Measurements from ENCODE around the gene FOXL1.

FOXL1 gene

GRCh38 chr16:86573646-86574508, 4.5 kb upstream of the FOXL1 start:
- TF ChIP-seq SUZ12 (IDR thresholded peaks at IDR 0.05; ENCODE audit: extremely low read depth, insufficient read depth, insufficient read length): no peak
- TF ChIP-seq ZNF274 (IDR thresholded peaks at IDR 0.05; ENCODE audit: low read depth, low read length): no peak
- TF ChIP-seq YY1 (IDR thresholded peaks at IDR 0.05; ENCODE audit: insufficient read depth, insufficient read length): no peak
- H3K9ac ChIP-seq (ENCODE audit: insufficient read length, low read depth): no peak overlapping the region
- peaks cover 11% of the 10 kb centered on the region for H3K4me1 ChIP-seq (ENCODE audit: insufficient read depth, insufficient read length)
- H3K9me3 ChIP-seq (ENCODE audit: insufficient read depth, low read length): no peaks in the 10 kb centered on the region
- no peak overlapping the region for H3K4me3 ChIP-seq (ENCODE audit: insufficient read length, low read depth)
- DNase-seq (ENCODE audit: low read depth, low spot score): no peak
- H3K27me3 ChIP-seq (ENCODE audit: insufficient read depth, insufficient read length): peaks cover 96% of the 10 kb centered on the region
- H3K36me3 ChIP-seq (ENCODE audit: insufficient read depth, insufficient read length, low read length): no peaks in the 10 kb centered on the region

- Histone ChIP-seq H3K9ac (ENCODE audit: insufficient read length, low read depth) (no peak overlapping the region), H3K27me3 (ENCODE audit: insufficient read depth, insufficient read length) (peaks cover 96% of the 10 kb centered on the region), H3K4me1 (ENCODE audit: insufficient read depth, insufficient read length) (peaks cover 11% of the 10 kb centered on the region), H3K36me3 (ENCODE audit: insufficient read depth, insufficient read length, low read length) (no peaks in the 10 kb centered on the region), H3K9me3 (ENCODE audit: insufficient read depth, low read length) (no peaks in the 10 kb centered on the region), H3K4me3 (ENCODE audit: insufficient read length, low read depth) (no peak overlapping the region)
- no peak for TF ChIP-seq ZNF274 (IDR thresholded peaks at IDR 0.05; ENCODE audit: low read depth, low read length)
- no peak for TF ChIP-seq SUZ12 (IDR thresholded peaks at IDR 0.05; ENCODE audit: extremely low read depth, insufficient read depth, insufficient read length)
- no peak for TF ChIP-seq YY1 (IDR thresholded peaks at IDR 0.05; ENCODE audit: insufficient read depth, insufficient read length)
- DNase-seq (ENCODE audit: low read depth, low spot score): no peak
Observed at GRCh38 chr16:86574646-86575045, 3.7 kb upstream of the FOXL1 start.

DNA sequence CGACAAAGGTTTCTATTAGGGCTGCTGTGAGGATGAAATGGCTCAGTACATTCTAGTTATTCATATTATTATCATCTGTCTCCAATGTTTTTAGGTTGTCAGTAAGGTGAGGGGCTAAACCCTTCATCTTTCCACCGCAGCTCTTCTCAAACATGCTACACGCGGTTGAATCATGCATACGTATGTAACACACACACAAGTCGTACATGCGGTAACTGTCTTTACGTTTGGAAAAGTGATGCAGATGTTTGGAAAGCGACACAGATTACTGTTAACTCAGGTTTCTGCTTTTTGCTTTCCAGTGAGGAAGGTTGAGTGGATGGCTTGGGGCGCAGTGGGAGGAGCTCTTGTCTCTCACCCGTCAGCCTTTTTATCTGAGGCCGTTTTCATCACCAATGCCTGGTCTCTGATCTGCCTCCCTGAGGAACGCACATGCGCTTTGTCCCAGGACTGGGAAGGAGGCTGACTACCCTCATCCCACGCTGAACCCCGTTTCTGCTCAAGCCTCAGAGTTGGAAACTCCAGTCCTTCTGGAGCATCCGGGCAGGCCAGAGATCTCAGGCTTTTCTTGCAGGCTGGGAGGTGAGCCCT, 3.2 kb upstream of the FOXL1 start:
- DNase-seq (ENCODE audit: low read depth, low spot score): no peak
- Histone ChIP-seq H3K9me3 (ENCODE audit: insufficient read depth, low read length) (no peaks in the 10 kb centered on the region), H3K4me3 (ENCODE audit: insufficient read length, low read depth) (peak overlapping the region; percentile 5), H3K27me3 (ENCODE audit: insufficient read depth, insufficient read length) (peaks cover 96% of the 10 kb centered on the region), H3K9ac (ENCODE audit: insufficient read length, low read depth) (peak overlapping the region; percentile 68), H3K36me3 (ENCODE audit: insufficient read depth, insufficient read length, low read length) (no peaks in the 10 kb centered on the region), H3K4me1 (ENCODE audit: insufficient read depth, insufficient read length) (peaks cover 14% of the 10 kb centered on the region)
- no peak for TF ChIP-seq ZNF274 (IDR thresholded peaks at IDR 0.05; ENCODE audit: low read depth, low read length)
- no peak for TF ChIP-seq SUZ12 (IDR thresholded peaks at IDR 0.05; ENCODE audit: extremely low read depth, insufficient read depth, insufficient read length)
- no peak for TF ChIP-seq YY1 (IDR thresholded peaks at IDR 0.05; ENCODE audit: insufficient read depth, insufficient read length)

DNA sequence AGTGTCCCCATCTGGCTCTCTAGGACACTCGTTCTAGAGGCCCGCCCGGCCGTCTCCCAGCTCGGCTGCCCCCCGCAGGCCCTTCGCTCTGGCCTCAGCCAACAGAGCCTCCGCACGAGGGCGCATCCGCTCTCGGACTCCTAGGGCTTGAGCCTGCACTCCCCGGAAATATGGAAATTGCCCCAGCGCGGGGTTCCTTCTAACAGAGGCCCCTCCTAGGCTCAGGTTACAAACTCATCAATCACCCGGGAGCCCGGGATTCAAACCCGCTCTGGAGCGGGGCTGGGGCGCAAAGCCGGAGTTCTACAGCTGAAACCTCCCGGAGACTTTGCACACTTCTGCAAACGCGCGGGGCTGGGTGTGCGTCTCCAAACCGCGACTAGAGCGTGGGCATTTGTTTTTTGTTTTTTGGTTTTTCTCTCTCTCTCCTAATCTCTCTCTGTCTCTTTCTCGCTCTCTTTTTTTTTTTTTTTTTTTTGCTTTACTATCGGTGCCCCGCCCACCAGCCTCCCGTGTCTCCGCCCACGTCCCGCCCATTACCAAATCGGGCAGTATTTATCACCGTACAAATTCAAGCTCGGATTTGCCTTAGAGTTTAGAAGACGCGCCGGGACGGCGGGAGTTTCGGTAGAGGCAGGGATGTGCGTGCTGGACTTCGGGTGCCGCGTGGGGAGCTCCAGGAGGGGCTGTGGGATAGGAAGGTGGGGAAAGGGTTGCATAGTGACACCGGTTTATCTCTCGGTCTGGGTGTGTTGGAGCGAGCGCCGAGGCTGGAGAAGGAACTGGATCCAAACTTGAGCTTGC, 2.4 kb upstream of the FOXL1 start:
- H3K9me3 ChIP-seq (ENCODE audit: insufficient read depth, low read length): no peaks in the 10 kb centered on the region
- TF ChIP-seq ZNF274 (IDR thresholded peaks at IDR 0.05; ENCODE audit: low read depth, low read length) (no peak), SUZ12 (IDR thresholded peaks at IDR 0.05; ENCODE audit: extremely low read depth, insufficient read depth, insufficient read length) (no peak), YY1 (IDR thresholded peaks at IDR 0.05; ENCODE audit: insufficient read depth, insufficient read length) (no peak)
- DNase-seq (ENCODE audit: low read depth, low spot score): peak; percentile 93
- peak overlapping the region; percentile 81 for H3K9ac ChIP-seq (ENCODE audit: insufficient read length, low read depth)
- peaks cover 14% of the 10 kb centered on the region for H3K4me1 ChIP-seq (ENCODE audit: insufficient read depth, insufficient read length)
- peak overlapping the region; percentile 59 for H3K4me3 ChIP-seq (ENCODE audit: insufficient read length, low read depth)
- H3K27me3 ChIP-seq (ENCODE audit: insufficient read depth, insufficient read length): peaks cover 96% of the 10 kb centered on the region
- no peaks in the 10 kb centered on the region for H3K36me3 ChIP-seq (ENCODE audit: insufficient read depth, insufficient read length, low read length)

DNA sequence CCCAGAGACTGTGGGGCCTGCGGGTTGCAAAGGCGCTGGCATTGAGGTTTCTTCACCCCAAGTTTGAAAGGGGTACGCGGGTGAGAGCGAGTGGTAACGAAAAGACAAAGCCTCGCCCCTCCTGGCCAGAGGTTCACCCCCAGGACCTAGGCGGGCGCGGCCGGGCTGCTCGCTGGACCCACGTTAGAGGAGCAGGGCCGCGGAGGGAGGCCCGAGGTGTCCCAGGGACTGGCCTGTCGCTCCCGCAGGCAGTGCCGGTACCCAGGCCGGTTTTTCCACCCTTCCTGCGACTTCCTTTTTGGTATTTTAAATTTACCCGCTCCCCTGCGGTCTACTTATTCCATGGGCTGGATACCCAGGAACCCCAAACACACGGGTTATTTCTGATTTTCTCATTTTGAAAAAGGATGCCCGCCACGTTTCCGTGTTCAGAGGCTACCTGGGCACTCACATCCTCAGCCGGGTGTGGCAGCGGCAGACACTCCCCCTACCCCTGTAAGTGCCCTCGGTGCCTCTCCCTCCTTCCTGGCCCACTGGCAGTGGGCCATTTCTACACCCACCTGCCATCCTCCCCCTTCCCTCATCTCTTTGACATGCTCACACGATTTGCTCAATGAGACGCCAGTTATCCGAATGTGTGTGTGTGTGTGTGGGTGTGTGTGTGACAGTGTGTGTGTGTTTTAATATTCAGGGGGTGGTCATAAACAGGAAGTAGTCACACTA, 1.6 kb upstream of the FOXL1 start:
- peak overlapping the region; percentile 81 for H3K9ac ChIP-seq (ENCODE audit: insufficient read length, low read depth)

GRCh38 chr16:86577314-86577971, 906 bp upstream of the FOXL1 start:
- peaks cover 96% of the 10 kb centered on the region for H3K27me3 ChIP-seq (ENCODE audit: insufficient read depth, insufficient read length)
- H3K9ac ChIP-seq (ENCODE audit: insufficient read length, low read depth): no peak overlapping the region
- no peak for TF ChIP-seq SUZ12 (IDR thresholded peaks at IDR 0.05; ENCODE audit: extremely low read depth, insufficient read depth, insufficient read length)
- TF ChIP-seq ZNF274 (IDR thresholded peaks at IDR 0.05; ENCODE audit: low read depth, low read length): no peak
- TF ChIP-seq YY1 (IDR thresholded peaks at IDR 0.05; ENCODE audit: insufficient read depth, insufficient read length): no peak

More for the DNA sequence above, 1.6 kb upstream of the FOXL1 start:
- TF ChIP-seq YY1 (IDR thresholded peaks at IDR 0.05; ENCODE audit: insufficient read depth, insufficient read length) (no peak), ZNF274 (IDR thresholded peaks at IDR 0.05; ENCODE audit: low read depth, low read length) (no peak), SUZ12 (IDR thresholded peaks at IDR 0.05; ENCODE audit: extremely low read depth, insufficient read depth, insufficient read length) (no peak)
- Histone ChIP-seq H3K4me1 (ENCODE audit: insufficient read depth, insufficient read length) (peaks cover 14% of the 10 kb centered on the region), H3K36me3 (ENCODE audit: insufficient read depth, insufficient read length, low read length) (no peaks in the 10 kb centered on the region), H3K9me3 (ENCODE audit: insufficient read depth, low read length) (no peaks in the 10 kb centered on the region), H3K27me3 (ENCODE audit: insufficient read depth, insufficient read length) (peaks cover 96% of the 10 kb centered on the region), H3K4me3 (ENCODE audit: insufficient read length, low read depth) (peak overlapping the region; percentile 59)
- no peak for DNase-seq (ENCODE audit: low read depth, low spot score)

More at GRCh38 chr16:86577314-86577971, 906 bp upstream of the FOXL1 start:
- Histone ChIP-seq H3K9me3 (ENCODE audit: insufficient read depth, low read length) (no peaks in the 10 kb centered on the region), H3K4me3 (ENCODE audit: insufficient read length, low read depth) (no peak overlapping the region), H3K36me3 (ENCODE audit: insufficient read depth, insufficient read length, low read length) (no peaks in the 10 kb centered on the region), H3K4me1 (ENCODE audit: insufficient read depth, insufficient read length) (peaks cover 14% of the 10 kb centered on the region)
- DNase-seq (ENCODE audit: low read depth, low spot score): no peak

Data from NT2/D1 (cell line).